HCT116 (cell line): Measurements from ENCODE around the gene MED27. TPM values are rescaled to one million over a fixed set of nuclear protein-coding genes. Genes with fewer than 3 reads are reported as not detected.

Experiments
- ATAC-seq: fragments of 200-7000 bp; cut with Tn5 transposase; 2 replicates; pipeline ENCODE4 v1.9.1; 2020; ENCODE audit warnings: mild to moderate bottlenecking, moderate library complexity
- BruUV-seq: library from RNA; stranded (reverse); fragments of 400-500 nt; replicated peaks from 2 replicates; lab custom pipeline; 2021; lab: Mats Ljungman, UMichigan
- CTCF ChIA-PET: fragments of 300-600 bp; sonication (Branson Sonifier 250); formaldehyde crosslinking; loops from one replicate; lab custom pipeline; 2021; ENCODE audit warnings: antibody characterized with exemption; lab: Charles Lee
- POLR2A ChIA-PET: fragments of 300-600, 350-600 bp; sonication (Branson Sonifier 250); formaldehyde crosslinking; loops from one replicate; lab custom pipeline; 2021; ENCODE audit warnings: antibody characterized with exemption; lab: Charles Lee
- RAD21 ChIA-PET, 2 experiments: fragments of 300-600 bp; sonication (Branson Sonifier 250); formaldehyde crosslinking; loops; one replicate each; lab custom pipeline; 2023; ENCODE audit warnings: low total read pairs in 2 of 2; ENCODE audit not compliant: uncharacterized antibody in 2 of 2, unreplicated experiment in 2 of 2, low non-redundant PET in 1 of 2; lab: Charles Lee
- DNase-seq: peaks from one replicate; pipeline ENCODE4 v3.0.0-alpha.2; 2010; ENCODE audit warnings: low read depth, low spot score
- H2AFZ ChIP-seq: fragments of 200-600 bp; shearing (Covaris generic), sonication (generic); 2 replicates; pipeline ENCODE4 v1.6.1; 2017; ENCODE audit warnings: low read depth, mixed run types, mixed read lengths, antibody characterized with exemption, low read length; ENCODE audit not compliant: poor library complexity, severe bottlenecking
- H3K27ac ChIP-seq: 2 replicates; pipeline ENCODE4 v1.5.1; 2012; ENCODE audit warnings: low read depth, low read length
- H3K27me3 ChIP-seq: fragments of 200-600 bp; sonication (generic); 2 replicates; pipeline ENCODE4 v1.6.1; 2016; ENCODE audit warnings: mixed run types, low read length, mixed read lengths; ENCODE audit not compliant: insufficient read depth
- H3K36me3 ChIP-seq, 2 experiments: fragments of 200-500 bp in 1 of 2; fragments of 200-600 bp in 1 of 2; sonication (Bioruptor generic) in 1 of 2; sonication (generic) in 1 of 2; 2 replicates each; pipeline versions ENCODE4 v1.5.1 to v1.6.1; 2014 to 2016; ENCODE audit warnings: low read length in 2 of 2, inconsistent platforms in 1 of 2, mixed read lengths in 1 of 2, mixed run types in 1 of 2; ENCODE audit not compliant: insufficient read depth in 2 of 2, control insufficient read depth in 1 of 2
- H3K4me1 ChIP-seq, 2 experiments: fragments of 200-600 bp in 1 of 2; sonication (generic) in 1 of 2; 2 replicates each; pipeline versions ENCODE4 v1.5.1 to v1.6.1; 2012 to 2017; ENCODE audit warnings: low read length in 2 of 2, inconsistent platforms in 1 of 2, mild to moderate bottlenecking in 1 of 2, mixed read lengths in 1 of 2, mixed run types in 1 of 2, moderate library complexity in 1 of 2; ENCODE audit not compliant: insufficient read depth in 2 of 2, control insufficient read depth in 1 of 2
- H3K4me2 ChIP-seq: fragments of 200-600 bp; sonication (generic); 2 replicates; pipeline ENCODE4 v1.6.1; 2017; ENCODE audit warnings: mixed run types, low read length, mixed read lengths
- H3K4me3 ChIP-seq, 2 experiments: fragments of 200-600 bp in 1 of 2; sonication (generic) in 1 of 2; replicated peaks in 1 of 2; 2 replicates each; pipeline ENCODE4 v1.5.1; 2011 to 2016; ENCODE audit warnings: low read length in 2 of 2, control low read depth in 1 of 2, low read depth in 1 of 2, mild to moderate bottlenecking in 1 of 2, mixed read lengths in 1 of 2, mixed run types in 1 of 2
- H3K79me2 ChIP-seq: fragments of 200-600 bp; sonication (generic); 2 replicates; pipeline ENCODE4 v1.6.1; 2017; ENCODE audit warnings: mild to moderate bottlenecking, mixed run types, low read length, moderate library complexity, mixed read lengths; ENCODE audit not compliant: insufficient read depth
- H3K9ac ChIP-seq: fragments of 200-600 bp; sonication (generic); 2 replicates; pipeline ENCODE4 v1.6.1; 2016; ENCODE audit warnings: low read length, mixed read lengths
- H3K9me2 ChIP-seq: fragments of 200-600 bp; sonication (generic), shearing (Covaris generic); 2 replicates; pipeline ENCODE4 v1.6.1; 2017; ENCODE audit warnings: mixed run types, mild to moderate bottlenecking, moderate library complexity; ENCODE audit not compliant: insufficient read depth
- H3K9me3 ChIP-seq, 2 experiments: fragments of 200-500 bp in 1 of 2; fragments of 200-600 bp in 1 of 2; sonication (Bioruptor generic) in 1 of 2; sonication (generic) in 1 of 2; 2 replicates each; pipeline ENCODE4 v1.6.1; 2014 to 2017; ENCODE audit warnings: low read length in 2 of 2, mixed read lengths in 2 of 2, inconsistent platforms in 1 of 2, low read depth in 1 of 2, mild to moderate bottlenecking in 1 of 2, mixed run types in 1 of 2, moderate library complexity in 1 of 2; ENCODE audit not compliant: control insufficient read depth in 1 of 2, insufficient read depth in 1 of 2
- H4K20me1 ChIP-seq: fragments of 200-600 bp; sonication (generic), shearing (Covaris generic); 2 replicates; pipeline ENCODE4 v1.6.1; 2017; ENCODE audit warnings: mixed run types, mild to moderate bottlenecking, moderate library complexity; ENCODE audit not compliant: insufficient read depth
- CEBPB ChIP-seq: IDR thresholded peaks from 2 replicates; pipeline ENCODE4 v1.6.1; 2012; ENCODE audit warnings: low read depth
- EGR1 ChIP-seq: IDR thresholded peaks from 2 replicates; pipeline ENCODE4 v1.6.1; 2012; ENCODE audit warnings: low read depth
- ELF1 ChIP-seq: IDR thresholded peaks from 2 replicates; pipeline ENCODE4 v1.6.1; 2012; ENCODE audit warnings: low read depth, borderline replicate concordance
- EZH2 ChIP-seq: fragments of 200-600 bp; sonication (generic); IDR thresholded peaks from 2 replicates; pipeline ENCODE4 v1.6.1; 2017; ENCODE audit warnings: antibody characterized with exemption, mixed run types
- EZH2phosphoT487 ChIP-seq: fragments of 200-600 bp; IDR thresholded peaks from 2 replicates; pipeline ENCODE4 v1.6.1; 2018; ENCODE audit warnings: antibody characterized with exemption, borderline replicate concordance
- FOSL1 ChIP-seq: IDR thresholded peaks from 2 replicates; pipeline ENCODE4 v1.6.1; 2012; ENCODE audit warnings: low read depth
- POLR2AphosphoS5 ChIP-seq: IDR thresholded peaks from 2 replicates; pipeline ENCODE4 v1.6.1; 2011; ENCODE audit warnings: mild to moderate bottlenecking, low read depth, low read length, moderate library complexity
- RAD21 ChIP-seq: IDR thresholded peaks from 2 replicates; pipeline ENCODE4 v1.6.1; 2012; ENCODE audit warnings: low read depth, mild to moderate bottlenecking
- SIN3A ChIP-seq: IDR thresholded peaks from 2 replicates; pipeline ENCODE4 v1.6.1; 2012; ENCODE audit warnings: low read depth
- SP1 ChIP-seq: IDR thresholded peaks from 2 replicates; pipeline ENCODE4 v1.6.1; 2012; ENCODE audit warnings: low read depth
- SRF ChIP-seq: IDR thresholded peaks from 2 replicates; pipeline ENCODE4 v1.6.1; 2012; ENCODE audit warnings: low read depth
- TCF7L2 ChIP-seq: IDR thresholded peaks from 2 replicates; pipeline ENCODE4 v1.7.0; 2011; ENCODE audit warnings: borderline replicate concordance, inconsistent platforms; ENCODE audit not compliant: insufficient read depth, insufficient read length; ENCODE audit errors: extremely low read depth
- YY1 ChIP-seq: IDR thresholded peaks from 2 replicates; pipeline ENCODE4 v1.6.1; 2011; ENCODE audit warnings: low read length, low read depth, moderate library complexity, mild to moderate bottlenecking; ENCODE audit not compliant: insufficient replicate concordance; ENCODE audit errors: extremely low read depth
- ZNF274 ChIP-seq: fragments of 200-500 bp; sonication (Bioruptor generic); IDR thresholded peaks from 2 replicates; pipeline ENCODE4 v1.6.1; 2014; ENCODE audit warnings: mild to moderate bottlenecking, low read depth, low read length, inconsistent platforms
- intact Hi-C: fragments of 100-400 bp; cut with micrococcal nuclease; formaldehyde crosslinking; loops from 2 replicates; pipeline ENCODE4 v1.10.0; 2022
- total RNA-seq: library from RNA; stranded (reverse); gene quantifications from one replicate; pipeline ENCODE4 v1.2.1, GENCODE V29; 2021; ENCODE audit not compliant: unreplicated experiment
- TF ChIP-seq, protein P1 (sequence below): IDR thresholded peaks from 2 replicates; pipeline ENCODE4 v1.6.1; 2012
- TF ChIP-seq, protein P2 (sequence below), 3 experiments: fragments of 200-600 bp in 1 of 3; sonication (generic) in 1 of 3; IDR thresholded peaks in 2 of 3; conservative IDR thresholded peaks in 1 of 3; 2 replicates each; pipeline ENCODE4 v1.5.1; 2012 to 2017; ENCODE audit warnings: low read depth in 2 of 3, low read length in 2 of 3, antibody characterized with exemption in 1 of 3, borderline replicate concordance in 1 of 3, control low read depth in 1 of 3, mild to moderate bottlenecking in 1 of 3, mixed read lengths in 1 of 3, mixed run types in 1 of 3, moderate library complexity in 1 of 3; ENCODE audit not compliant: insufficient read depth in 1 of 3
- TF ChIP-seq, protein P3 (sequence below): IDR thresholded peaks from 2 replicates; pipeline ENCODE4 v1.6.1; 2012
- TF ChIP-seq, protein P4 (sequence below): IDR thresholded peaks from 2 replicates; pipeline ENCODE4 v1.6.1; 2011; ENCODE audit warnings: mild to moderate bottlenecking, low read length, moderate library complexity; ENCODE audit not compliant: insufficient replicate concordance; ENCODE audit errors: extremely low read depth
- TF ChIP-seq, protein P5 (sequence below): IDR thresholded peaks from 2 replicates; pipeline ENCODE4 v1.6.1; 2012; ENCODE audit warnings: low read depth

MED27 gene
- total RNA-seq, 1 experiment from 2014 or later: 26.9 TPM

DNA sequence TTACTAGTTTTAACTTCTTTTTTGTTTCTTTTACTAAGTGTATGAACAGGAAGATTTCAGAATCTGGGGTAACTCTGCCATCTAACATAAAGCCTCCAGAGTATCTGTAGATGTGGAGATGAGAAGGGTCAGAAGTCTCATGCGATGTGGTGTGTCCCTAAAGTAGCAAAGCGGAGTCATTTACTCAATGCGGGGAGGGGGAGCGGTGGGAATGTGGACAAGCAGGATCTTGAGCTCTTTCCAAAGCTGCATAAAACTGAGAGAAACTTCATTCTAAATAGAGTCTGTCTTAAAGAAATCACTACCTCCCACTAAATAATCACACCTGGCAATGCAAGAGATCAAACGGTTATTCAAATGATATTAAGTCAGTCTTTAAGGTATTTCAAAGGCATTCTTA lies 92.4 kb downstream of the MED27 start:
- Histone ChIP-seq H3K4me2 (no peak overlapping the region), H2AFZ (no peak overlapping the region)
- no peak for ATAC-seq

More for the DNA sequence above, 92.4 kb downstream of the MED27 start:
- intact Hi-C loops: no loop called here
- no TSS peak for BruUV-seq
- Histone ChIP-seq H3K36me3 (no peaks in the 10 kb centered on the region), H3K27ac (no peak overlapping the region), H3K9ac (no peak overlapping the region), H4K20me1 (no peaks in the 10 kb centered on the region), H3K4me3 (no peak overlapping the region), H3K79me2 (no peaks in the 10 kb centered on the region), H3K4me1 (no peaks in the 10 kb centered on the region), H3K9me3 (no peaks in the 10 kb centered on the region), H3K9me2 (no peaks in the 10 kb centered on the region), H3K27me3 (no peaks in the 10 kb centered on the region)
- ChIA-PET CTCF (no interaction called here), RAD21 (no interaction called here), POLR2A (no interaction called here)
- no peak for DNase-seq
- no peak for TF ChIP-seq FOSL1
- TF ChIP-seq YY1: no peak
- TF ChIP-seq, protein P1, sequence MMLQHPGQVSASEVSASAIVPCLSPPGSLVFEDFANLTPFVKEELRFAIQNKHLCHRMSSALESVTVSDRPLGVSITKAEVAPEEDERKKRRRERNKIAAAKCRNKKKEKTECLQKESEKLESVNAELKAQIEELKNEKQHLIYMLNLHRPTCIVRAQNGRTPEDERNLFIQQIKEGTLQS: no peak
- no peak for TF ChIP-seq EZH2phosphoT487
- TF ChIP-seq EGR1: no peak
- no peak for TF ChIP-seq SRF
- no peak for TF ChIP-seq ELF1
- TF ChIP-seq, protein P2, sequence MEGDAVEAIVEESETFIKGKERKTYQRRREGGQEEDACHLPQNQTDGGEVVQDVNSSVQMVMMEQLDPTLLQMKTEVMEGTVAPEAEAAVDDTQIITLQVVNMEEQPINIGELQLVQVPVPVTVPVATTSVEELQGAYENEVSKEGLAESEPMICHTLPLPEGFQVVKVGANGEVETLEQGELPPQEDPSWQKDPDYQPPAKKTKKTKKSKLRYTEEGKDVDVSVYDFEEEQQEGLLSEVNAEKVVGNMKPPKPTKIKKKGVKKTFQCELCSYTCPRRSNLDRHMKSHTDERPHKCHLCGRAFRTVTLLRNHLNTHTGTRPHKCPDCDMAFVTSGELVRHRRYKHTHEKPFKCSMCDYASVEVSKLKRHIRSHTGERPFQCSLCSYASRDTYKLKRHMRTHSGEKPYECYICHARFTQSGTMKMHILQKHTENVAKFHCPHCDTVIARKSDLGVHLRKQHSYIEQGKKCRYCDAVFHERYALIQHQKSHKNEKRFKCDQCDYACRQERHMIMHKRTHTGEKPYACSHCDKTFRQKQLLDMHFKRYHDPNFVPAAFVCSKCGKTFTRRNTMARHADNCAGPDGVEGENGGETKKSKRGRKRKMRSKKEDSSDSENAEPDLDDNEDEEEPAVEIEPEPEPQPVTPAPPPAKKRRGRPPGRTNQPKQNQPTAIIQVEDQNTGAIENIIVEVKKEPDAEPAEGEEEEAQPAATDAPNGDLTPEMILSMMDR (IDR thresholded peaks at IDR 0.05 in 2 of 3, conservative IDR thresholded peaks at IDR 0.05 in 1 of 3; ENCODE audit: borderline replicate concordance in 1 of 3, insufficient read depth in 1 of 3, low read depth in 2 of 3, low read length in 2 of 3): no peak
- TF ChIP-seq POLR2AphosphoS5: no peak
- TF ChIP-seq SIN3A: no peak
- TF ChIP-seq, protein P3, sequence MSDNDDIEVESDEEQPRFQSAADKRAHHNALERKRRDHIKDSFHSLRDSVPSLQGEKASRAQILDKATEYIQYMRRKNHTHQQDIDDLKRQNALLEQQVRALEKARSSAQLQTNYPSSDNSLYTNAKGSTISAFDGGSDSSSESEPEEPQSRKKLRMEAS: no peak
- TF ChIP-seq ZNF274: no peak
- TF ChIP-seq RAD21: no peak
- TF ChIP-seq TCF7L2: no peak
- TF ChIP-seq, protein P4, sequence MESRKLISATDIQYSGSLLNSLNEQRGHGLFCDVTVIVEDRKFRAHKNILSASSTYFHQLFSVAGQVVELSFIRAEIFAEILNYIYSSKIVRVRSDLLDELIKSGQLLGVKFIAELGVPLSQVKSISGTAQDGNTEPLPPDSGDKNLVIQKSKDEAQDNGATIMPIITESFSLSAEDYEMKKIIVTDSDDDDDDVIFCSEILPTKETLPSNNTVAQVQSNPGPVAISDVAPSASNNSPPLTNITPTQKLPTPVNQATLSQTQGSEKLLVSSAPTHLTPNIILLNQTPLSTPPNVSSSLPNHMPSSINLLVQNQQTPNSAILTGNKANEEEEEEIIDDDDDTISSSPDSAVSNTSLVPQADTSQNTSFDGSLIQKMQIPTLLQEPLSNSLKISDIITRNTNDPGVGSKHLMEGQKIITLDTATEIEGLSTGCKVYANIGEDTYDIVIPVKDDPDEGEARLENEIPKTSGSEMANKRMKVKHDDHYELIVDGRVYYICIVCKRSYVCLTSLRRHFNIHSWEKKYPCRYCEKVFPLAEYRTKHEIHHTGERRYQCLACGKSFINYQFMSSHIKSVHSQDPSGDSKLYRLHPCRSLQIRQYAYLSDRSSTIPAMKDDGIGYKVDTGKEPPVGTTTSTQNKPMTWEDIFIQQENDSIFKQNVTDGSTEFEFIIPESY: no peak
- TF ChIP-seq SP1: no peak
- TF ChIP-seq CEBPB: no peak
- TF ChIP-seq EZH2: no peak
- TF ChIP-seq, protein P5, sequence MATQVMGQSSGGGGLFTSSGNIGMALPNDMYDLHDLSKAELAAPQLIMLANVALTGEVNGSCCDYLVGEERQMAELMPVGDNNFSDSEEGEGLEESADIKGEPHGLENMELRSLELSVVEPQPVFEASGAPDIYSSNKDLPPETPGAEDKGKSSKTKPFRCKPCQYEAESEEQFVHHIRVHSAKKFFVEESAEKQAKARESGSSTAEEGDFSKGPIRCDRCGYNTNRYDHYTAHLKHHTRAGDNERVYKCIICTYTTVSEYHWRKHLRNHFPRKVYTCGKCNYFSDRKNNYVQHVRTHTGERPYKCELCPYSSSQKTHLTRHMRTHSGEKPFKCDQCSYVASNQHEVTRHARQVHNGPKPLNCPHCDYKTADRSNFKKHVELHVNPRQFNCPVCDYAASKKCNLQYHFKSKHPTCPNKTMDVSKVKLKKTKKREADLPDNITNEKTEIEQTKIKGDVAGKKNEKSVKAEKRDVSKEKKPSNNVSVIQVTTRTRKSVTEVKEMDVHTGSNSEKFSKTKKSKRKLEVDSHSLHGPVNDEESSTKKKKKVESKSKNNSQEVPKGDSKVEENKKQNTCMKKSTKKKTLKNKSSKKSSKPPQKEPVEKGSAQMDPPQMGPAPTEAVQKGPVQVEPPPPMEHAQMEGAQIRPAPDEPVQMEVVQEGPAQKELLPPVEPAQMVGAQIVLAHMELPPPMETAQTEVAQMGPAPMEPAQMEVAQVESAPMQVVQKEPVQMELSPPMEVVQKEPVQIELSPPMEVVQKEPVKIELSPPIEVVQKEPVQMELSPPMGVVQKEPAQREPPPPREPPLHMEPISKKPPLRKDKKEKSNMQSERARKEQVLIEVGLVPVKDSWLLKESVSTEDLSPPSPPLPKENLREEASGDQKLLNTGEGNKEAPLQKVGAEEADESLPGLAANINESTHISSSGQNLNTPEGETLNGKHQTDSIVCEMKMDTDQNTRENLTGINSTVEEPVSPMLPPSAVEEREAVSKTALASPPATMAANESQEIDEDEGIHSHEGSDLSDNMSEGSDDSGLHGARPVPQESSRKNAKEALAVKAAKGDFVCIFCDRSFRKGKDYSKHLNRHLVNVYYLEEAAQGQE: no peak
